CD14-positive monocyte (primary cell): ENCODE data around the gene SNX9. TPM values are rescaled to one million over a fixed set of nuclear protein-coding genes. Genes with fewer than 3 reads are reported as not detected.

Source experiments
- DNase-seq, 3 donors: peaks; one replicate each; pipeline ENCODE4 v3.0.0-alpha.2; 2011 to 2022
- H2AFZ ChIP-seq: 2 replicates; pipeline ENCODE4 v1.6.0; 2012; ENCODE audit warnings: mild to moderate bottlenecking, low read depth, low read length, inconsistent platforms; ENCODE audit not compliant: insufficient read depth, poor library complexity, severe bottlenecking
- H3K27ac ChIP-seq, 2 donors: 1 replicate in 1 of 2; 2 replicates in 1 of 2; pipeline ENCODE4 v1.5.1; 2012 to 2013; ENCODE audit warnings: low read length in 2 of 2, control low read depth in 1 of 2, inconsistent platforms in 1 of 2, low read depth in 1 of 2, mild to moderate bottlenecking in 1 of 2
- H3K27me3 ChIP-seq, 2 donors: one replicate each; pipeline versions ENCODE4 v1.6.0 to v1.6.1; 2011 to 2013; ENCODE audit warnings: low read length in 2 of 2; ENCODE audit not compliant: control insufficient read depth in 2 of 2, insufficient read depth in 2 of 2
- H3K36me3 ChIP-seq, 2 donors: replicated peaks in 1 of 2; 1 replicate in 1 of 2; 2 replicates in 1 of 2; pipeline versions ENCODE4 v1.5.1 to v1.6.1; 2012 to 2013; ENCODE audit warnings: low read length in 2 of 2, control low read depth in 1 of 2, inconsistent platforms in 1 of 2, mild to moderate bottlenecking in 1 of 2; ENCODE audit not compliant: insufficient read depth in 2 of 2, control insufficient read depth in 1 of 2
- H3K4me1 ChIP-seq, 2 donors: 1 replicate in 1 of 2; 2 replicates in 1 of 2; pipeline versions ENCODE4 v1.5.1 to v1.6.1; 2012 to 2013; ENCODE audit warnings: low read length in 2 of 2, control low read depth in 1 of 2, inconsistent platforms in 1 of 2, mild to moderate bottlenecking in 1 of 2, moderate library complexity in 1 of 2; ENCODE audit not compliant: insufficient read depth in 2 of 2, control insufficient read depth in 1 of 2
- H3K4me2 ChIP-seq: replicated peaks from 2 replicates; pipeline ENCODE3; 2012; ENCODE audit warnings: low read length, moderate library complexity, mild to moderate bottlenecking; ENCODE audit not compliant: poor library complexity, severe bottlenecking; ENCODE audit errors: extremely low read depth
- H3K4me3 ChIP-seq, 3 experiments: fragments of 200-600 bp in 1 of 3; sonication (generic) in 1 of 3; replicated peaks in 1 of 3; 1 replicate in 2 of 3; 2 replicates in 1 of 3; pipeline ENCODE4 v1.5.1; 2011 to 2013; ENCODE audit warnings: low read length in 3 of 3, mild to moderate bottlenecking in 3 of 3, control low read depth in 2 of 3, low read depth in 2 of 3, inconsistent platforms in 1 of 3, moderate library complexity in 1 of 3
- H3K79me2 ChIP-seq: 2 replicates; pipeline ENCODE4 v1.6.0; 2012; ENCODE audit warnings: mild to moderate bottlenecking, control low read depth, inconsistent platforms, low read length, moderate library complexity; ENCODE audit not compliant: insufficient read depth
- H3K9ac ChIP-seq: 2 replicates; pipeline ENCODE4 v1.6.0; 2017; ENCODE audit warnings: low read length, mild to moderate bottlenecking; ENCODE audit not compliant: insufficient read depth, poor library complexity, severe bottlenecking
- H3K9me3 ChIP-seq, 2 donors: replicated peaks in 1 of 2; 1 replicate in 1 of 2; 2 replicates in 1 of 2; pipeline versions ENCODE4 v1.5.1 to v1.6.1; 2012 to 2013; ENCODE audit warnings: low read length in 2 of 2, control low read depth in 1 of 2; ENCODE audit not compliant: control insufficient read depth in 1 of 2, insufficient read depth in 1 of 2
- H4K20me1 ChIP-seq: 2 replicates; pipeline ENCODE4 v1.6.0; 2012; ENCODE audit warnings: mild to moderate bottlenecking, low read length, control low read depth, moderate library complexity; ENCODE audit not compliant: insufficient read depth
- H3K27ac Mint-ChIP-seq, 7 donors: one replicate each; pipeline ENCODE4 v1.8.0; 2020; ENCODE audit warnings: mild to moderate bottlenecking in 7 of 7, mixed read lengths in 7 of 7, moderate library complexity in 6 of 7, inconsistent platforms in 2 of 7
- H3K27me3 Mint-ChIP-seq, 3 donors: one replicate each; pipeline ENCODE4 v1.8.0; 2021 to 2022; ENCODE audit warnings: low read depth in 3 of 3, mild to moderate bottlenecking in 3 of 3, mixed read lengths in 3 of 3, moderate library complexity in 3 of 3, inconsistent platforms in 1 of 3
- H3K36me3 Mint-ChIP-seq, 2 donors: one replicate each; pipeline ENCODE4 v1.8.0; 2020; ENCODE audit warnings: mixed read lengths in 2 of 2, inconsistent platforms in 1 of 2, mild to moderate bottlenecking in 1 of 2
- H3K4me1 Mint-ChIP-seq: one replicate; pipeline ENCODE4 v1.8.0; 2020; ENCODE audit warnings: mild to moderate bottlenecking, mixed read lengths
- H3K4me3 Mint-ChIP-seq, 2 donors: one replicate each; pipeline ENCODE4 v1.8.0; 2020; ENCODE audit warnings: mild to moderate bottlenecking in 2 of 2, mixed read lengths in 2 of 2, moderate library complexity in 1 of 2
- H3K9me3 Mint-ChIP-seq, 7 donors: one replicate each; pipeline ENCODE4 v1.8.0; 2020 to 2022; ENCODE audit warnings: mixed read lengths in 7 of 7, mild to moderate bottlenecking in 6 of 7, moderate library complexity in 6 of 7, inconsistent platforms in 2 of 7
- WGBS: methylation state at CpG from one replicate; pipeline ENCODE4 v1.1.5; 2013; ENCODE audit warnings: missing lambda C conversion rate; ENCODE audit not compliant: insufficient coverage; 5-methylcytosine and 5-hydroxymethylcytosine counted together
- intact Hi-C, 2 donors: fragments of 100-400 bp; cut with micrococcal nuclease; formaldehyde crosslinking; loops; one replicate each; pipeline versions ENCODE4 v1.15.0 to v1.15.1; 2023
- polyA plus RNA-seq, 3 donors: library from polyadenylated mRNA; depleted of rRNA in 1 of 3; unstranded in 2 of 3; stranded (reverse) in 1 of 3; fragments of 300-500 nt in 2 of 3; fragments of >200 nt in 1 of 3; fragmentation: Illumina TruSeq in 2 of 3; gene quantifications; 1 replicate in 2 of 3; 2 replicates in 1 of 3; pipeline ENCODE4 v1.2.3, GENCODE V29; 2012 to 2021
- TF ChIP-seq, protein P1 (sequence below): fragments of 200-600 bp; IDR thresholded peaks from one replicate; pipeline ENCODE4 v1.8.0; 2022; ENCODE audit warnings: antibody characterized with exemption, mild to moderate bottlenecking

Gene SNX9
- polyA plus RNA-seq, 3 donors, result 5.5 to 8.1 (median 7.2) TPM

DNA sequence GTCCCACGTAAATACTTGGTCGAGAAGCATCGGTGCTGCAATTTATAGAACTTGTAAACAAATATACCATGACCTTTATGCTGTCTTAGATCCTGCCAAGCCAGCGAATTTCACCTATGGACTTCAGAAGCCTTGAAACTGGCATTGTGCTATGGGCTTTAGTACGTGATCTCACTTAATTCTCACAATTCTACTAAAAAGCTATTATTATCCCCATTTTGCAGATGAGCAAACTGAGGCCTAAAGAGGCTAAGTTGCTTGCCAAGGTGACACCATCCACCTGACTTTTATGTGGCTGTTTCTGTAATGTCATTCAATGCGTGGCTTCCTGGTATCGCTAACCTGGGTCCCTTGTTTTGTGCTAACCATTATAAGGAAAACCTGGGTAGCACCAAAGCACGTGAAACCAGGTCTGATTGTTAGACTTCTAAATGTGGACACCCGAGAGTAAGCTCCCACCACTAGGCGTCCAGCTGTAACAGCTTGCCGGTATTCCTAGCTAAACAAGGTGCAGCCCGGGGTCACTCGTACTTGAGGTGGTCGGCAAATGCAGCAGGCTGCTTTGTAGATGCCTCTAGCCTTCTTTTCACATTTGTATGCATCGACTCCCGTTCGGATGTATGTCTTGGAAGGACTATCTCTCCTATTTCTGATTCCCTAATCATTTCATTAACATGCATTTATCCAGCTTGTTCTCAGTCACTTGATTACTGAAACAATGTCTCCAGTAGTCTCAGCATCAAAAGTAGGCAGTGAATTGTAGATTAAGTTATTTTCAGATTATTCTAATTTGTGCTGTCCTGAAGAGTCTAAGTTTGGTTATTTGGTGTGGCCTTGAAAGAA lies 159.7 kb downstream of the SNX9 start:
- 76% methylated on average over 9 of the region's 17 CpGs for WGBS
- TF ChIP-seq, protein P1, sequence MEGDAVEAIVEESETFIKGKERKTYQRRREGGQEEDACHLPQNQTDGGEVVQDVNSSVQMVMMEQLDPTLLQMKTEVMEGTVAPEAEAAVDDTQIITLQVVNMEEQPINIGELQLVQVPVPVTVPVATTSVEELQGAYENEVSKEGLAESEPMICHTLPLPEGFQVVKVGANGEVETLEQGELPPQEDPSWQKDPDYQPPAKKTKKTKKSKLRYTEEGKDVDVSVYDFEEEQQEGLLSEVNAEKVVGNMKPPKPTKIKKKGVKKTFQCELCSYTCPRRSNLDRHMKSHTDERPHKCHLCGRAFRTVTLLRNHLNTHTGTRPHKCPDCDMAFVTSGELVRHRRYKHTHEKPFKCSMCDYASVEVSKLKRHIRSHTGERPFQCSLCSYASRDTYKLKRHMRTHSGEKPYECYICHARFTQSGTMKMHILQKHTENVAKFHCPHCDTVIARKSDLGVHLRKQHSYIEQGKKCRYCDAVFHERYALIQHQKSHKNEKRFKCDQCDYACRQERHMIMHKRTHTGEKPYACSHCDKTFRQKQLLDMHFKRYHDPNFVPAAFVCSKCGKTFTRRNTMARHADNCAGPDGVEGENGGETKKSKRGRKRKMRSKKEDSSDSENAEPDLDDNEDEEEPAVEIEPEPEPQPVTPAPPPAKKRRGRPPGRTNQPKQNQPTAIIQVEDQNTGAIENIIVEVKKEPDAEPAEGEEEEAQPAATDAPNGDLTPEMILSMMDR, result no peak
- Histone ChIP-seq H3K79me2 (no peaks in the 10 kb centered on the region), H2AFZ (peak overlapping the region; percentile 86), H3K4me3 (peak overlapping the region; percentile 41 to 82 (median 66)), H3K9ac (peak overlapping the region; percentile 77), H3K36me3 (no peaks in the 10 kb centered on the region), H3K9me3 (peaks cover 0 to 6% of the 10 kb centered on the region in 2 donors), H3K27me3 (peaks cover 13 to 28% of the 10 kb centered on the region in 2 donors), H4K20me1 (no peaks in the 10 kb centered on the region), H3K27ac (no peak overlapping the region), H3K4me2 (peak overlapping the region; percentile 93), H3K4me1 (peaks cover 41% of the 10 kb centered on the region in 2 donors)
- peaks cover 31 to 61% (median 39%) of the 10 kb centered on the region in 3 donors for H3K27me3 Mint-ChIP-seq
- intact Hi-C loops, result loop anchor here in 1 of 2 donors (5.0 kb wide), 2 partner anchors 50 to 90 kb away; no protein-coding TSS in a partner anchor
- H3K36me3 Mint-ChIP-seq, result peaks cover 4 to 5% of the 10 kb centered on the region in 2 donors
- H3K4me1 Mint-ChIP-seq, result peaks cover 50% of the 10 kb centered on the region
- peak overlapping the region in 2 of 7 donors; percentile 43 to 73 for H3K27ac Mint-ChIP-seq
- peaks cover 0 to 3% (median 0%) of the 10 kb centered on the region in 7 donors for H3K9me3 Mint-ChIP-seq
- no peak for DNase-seq
- H3K4me3 Mint-ChIP-seq, result peak overlapping the region; percentile 85 to 87

DNA sequence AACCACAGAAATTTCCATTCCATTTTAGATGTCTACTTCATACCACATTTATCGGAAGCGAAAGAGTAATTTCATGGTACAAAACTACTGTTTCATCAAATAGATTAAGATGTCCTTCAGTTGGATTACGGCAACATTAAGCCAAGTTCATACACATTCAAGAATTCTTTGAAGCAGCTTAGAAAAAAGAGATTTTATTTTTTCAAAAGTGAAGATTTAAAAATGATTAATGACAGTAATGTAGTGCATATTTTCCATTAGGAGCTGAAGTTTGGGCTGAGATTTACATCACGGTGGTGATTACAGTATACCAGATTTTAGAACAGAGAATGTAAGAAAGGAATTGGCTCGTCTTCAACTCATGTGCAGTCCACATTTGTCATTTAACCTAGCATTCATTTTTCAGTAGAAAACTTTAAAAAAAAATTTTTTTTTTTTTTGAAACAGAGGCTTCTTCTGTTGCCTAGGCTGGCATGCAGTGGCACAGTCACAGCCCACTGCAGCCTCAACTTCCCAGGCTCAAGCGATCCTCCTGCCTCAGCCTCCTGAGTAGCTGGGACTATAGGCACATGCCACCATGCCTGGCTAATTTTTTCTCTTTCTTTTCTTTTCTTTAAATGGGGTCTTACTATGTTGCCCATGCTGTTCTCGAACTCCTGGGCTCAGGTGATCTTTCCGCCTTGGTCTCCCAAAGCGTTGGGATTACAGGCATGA lies 160.5 kb downstream of the SNX9 start:
- WGBS, result 100% methylated on average over 3 of the region's 9 CpGs
- Histone ChIP-seq H3K4me1 (peaks cover 37 to 41% of the 10 kb centered on the region in 2 donors), H3K4me3 (no peak overlapping the region), H3K9ac (no peak overlapping the region), H3K4me2 (no peak overlapping the region), H3K27ac (no peak overlapping the region), H3K79me2 (no peaks in the 10 kb centered on the region), H3K27me3 (peaks cover 13 to 28% of the 10 kb centered on the region in 2 donors), H2AFZ (no peak overlapping the region), H4K20me1 (no peaks in the 10 kb centered on the region), H3K9me3 (peaks cover 0 to 6% of the 10 kb centered on the region in 2 donors), H3K36me3 (no peaks in the 10 kb centered on the region)
- Mint-ChIP-seq H3K27me3 (peaks cover 30 to 61% (median 39%) of the 10 kb centered on the region in 3 donors), H3K4me3 (peak overlapping the region in 1 of 2 donors; percentile 87), H3K27ac (no peak overlapping the region), H3K36me3 (peaks cover 4 to 5% of the 10 kb centered on the region in 2 donors), H3K4me1 (peaks cover 46% of the 10 kb centered on the region), H3K9me3 (peaks cover 0 to 3% (median 0%) of the 10 kb centered on the region in 7 donors)
- TF ChIP-seq, protein P1, result no peak
- intact Hi-C loops, result loop anchor here in 1 of 2 donors (5.0 kb wide), 2 partner anchors 49 to 89 kb away; no protein-coding TSS in a partner anchor
- no peak for DNase-seq
